Activated CD8-positive, alpha-beta memory T cell treated with anti-CD3 and anti-CD28 coated beads for 24 hours (primary cell): ENCODE data around the gene SRL.

Source experiments
- DNase-seq: peaks from one replicate; pipeline ENCODE4 v3.0.0-alpha.2; 2020

Gene SRL

DNA sequence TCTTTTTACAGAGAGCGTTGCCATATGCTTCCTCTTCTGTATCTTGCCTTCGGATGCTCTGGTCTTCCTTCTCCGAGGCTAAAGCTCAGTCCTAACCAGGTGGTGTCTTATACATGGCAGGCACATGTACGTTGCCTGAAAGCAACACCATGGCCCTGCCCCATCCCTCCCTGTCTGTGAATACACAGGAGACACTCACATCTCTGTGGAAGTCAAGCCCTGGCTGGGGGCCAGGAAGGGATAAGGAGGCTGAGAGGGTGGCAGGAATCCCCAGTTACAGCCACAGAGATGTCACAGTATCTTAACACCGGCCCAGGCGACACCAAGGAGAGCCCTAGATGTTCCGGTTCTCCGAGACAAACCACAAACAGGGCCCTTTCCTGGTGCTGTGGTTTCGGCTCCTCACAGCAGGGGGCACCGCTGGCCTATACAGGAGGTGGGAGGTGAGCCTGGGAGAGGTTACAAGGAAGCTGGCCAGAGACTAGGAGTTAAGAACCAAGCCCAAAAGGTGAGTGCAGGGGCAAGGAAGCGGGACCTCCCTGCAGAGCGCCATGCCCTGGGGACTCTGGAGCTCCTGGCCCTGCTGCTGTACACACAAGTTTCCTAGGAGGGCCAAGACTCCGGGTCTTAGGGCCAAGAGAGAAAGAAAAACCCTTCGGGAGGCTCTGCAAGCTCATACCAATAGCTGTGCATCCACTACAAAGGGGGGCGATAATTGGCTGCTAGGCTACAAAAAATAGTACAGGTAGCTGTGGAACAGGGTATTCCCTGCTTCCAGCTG is 41.7 kb downstream of the SRL start:
- DNase-seq = no peak

DNA sequence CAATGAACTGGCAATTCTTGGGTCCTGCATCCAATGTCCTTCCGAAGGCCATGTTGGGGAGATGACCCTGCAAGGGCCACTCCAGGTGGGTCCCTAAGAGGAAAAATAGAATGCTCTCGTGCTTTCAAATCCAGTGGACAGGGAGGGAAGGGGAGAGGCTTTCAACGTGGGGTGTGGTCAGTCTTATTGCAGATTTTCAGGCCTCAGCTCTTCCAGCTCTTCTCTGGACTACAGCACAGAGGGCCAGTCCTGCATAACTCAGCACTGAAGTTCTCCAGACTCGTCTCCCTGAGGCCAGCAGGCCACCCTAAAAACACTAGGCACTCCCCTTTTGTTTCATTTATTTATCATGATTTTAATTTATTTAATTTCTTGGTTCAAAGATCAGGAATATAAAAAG is 43.1 kb downstream of the SRL start:
- no peak for DNase-seq

DNA sequence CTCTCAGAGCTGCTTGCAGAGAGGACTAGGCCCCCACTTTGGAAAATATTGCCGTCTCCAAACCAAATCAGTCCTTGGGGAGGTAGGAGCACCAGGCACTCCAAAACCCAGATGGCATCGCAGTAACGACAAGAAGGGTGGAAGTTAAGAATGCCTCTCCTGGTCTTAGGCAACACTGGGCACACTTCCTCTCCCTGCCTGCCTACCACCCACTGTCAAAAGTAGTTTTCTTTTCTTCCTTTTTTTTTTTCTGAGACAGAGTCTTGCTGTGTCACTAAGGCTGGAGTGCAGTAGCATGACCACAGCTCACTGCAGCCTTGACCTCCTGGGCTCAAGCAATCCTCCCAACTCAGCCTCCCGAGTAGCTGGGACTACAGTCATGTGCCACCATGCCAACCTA is 47.2 kb downstream of the SRL start:
- DNase-seq = no peak

DNA sequence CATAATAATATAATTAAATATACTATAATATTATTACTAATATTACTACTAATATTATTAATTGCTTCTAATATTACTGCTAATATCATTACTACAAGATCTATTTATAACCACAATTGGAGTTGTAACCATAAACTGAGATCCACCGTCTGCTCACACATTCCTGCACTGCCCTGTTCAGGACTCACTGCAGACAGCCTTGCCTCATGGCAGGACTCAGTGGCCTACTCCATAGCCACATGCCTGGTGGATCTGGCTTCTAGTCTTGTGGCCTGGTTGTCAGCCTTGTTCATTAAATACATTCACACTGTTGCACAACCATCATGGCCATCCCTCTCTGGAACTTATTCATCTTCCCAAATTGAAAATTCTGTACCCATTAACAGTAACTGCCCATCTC is 48.0 kb downstream of the SRL start:
- DNase-seq = no peak

DNA sequence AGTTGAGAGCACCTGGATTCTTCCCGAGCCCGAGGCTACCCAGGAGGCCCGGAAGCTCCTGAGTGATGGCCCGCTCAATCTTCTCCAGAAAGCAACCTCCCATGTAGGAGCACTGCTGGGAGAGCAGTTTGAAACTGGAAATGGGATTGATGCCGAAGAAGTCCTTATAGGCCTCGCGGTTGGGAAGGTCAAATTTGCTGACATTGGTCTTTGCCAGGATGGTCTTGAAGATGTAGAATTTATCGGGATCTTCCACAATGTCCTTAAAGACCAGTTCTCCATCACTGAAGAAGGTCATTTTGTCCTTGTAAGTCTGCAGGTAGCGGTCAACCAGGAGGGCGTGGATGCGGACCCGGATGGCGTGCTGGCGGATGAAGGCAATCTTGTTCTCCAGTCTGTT is 49.7 kb downstream of the SRL start:
- DNase-seq = no peak

DNA sequence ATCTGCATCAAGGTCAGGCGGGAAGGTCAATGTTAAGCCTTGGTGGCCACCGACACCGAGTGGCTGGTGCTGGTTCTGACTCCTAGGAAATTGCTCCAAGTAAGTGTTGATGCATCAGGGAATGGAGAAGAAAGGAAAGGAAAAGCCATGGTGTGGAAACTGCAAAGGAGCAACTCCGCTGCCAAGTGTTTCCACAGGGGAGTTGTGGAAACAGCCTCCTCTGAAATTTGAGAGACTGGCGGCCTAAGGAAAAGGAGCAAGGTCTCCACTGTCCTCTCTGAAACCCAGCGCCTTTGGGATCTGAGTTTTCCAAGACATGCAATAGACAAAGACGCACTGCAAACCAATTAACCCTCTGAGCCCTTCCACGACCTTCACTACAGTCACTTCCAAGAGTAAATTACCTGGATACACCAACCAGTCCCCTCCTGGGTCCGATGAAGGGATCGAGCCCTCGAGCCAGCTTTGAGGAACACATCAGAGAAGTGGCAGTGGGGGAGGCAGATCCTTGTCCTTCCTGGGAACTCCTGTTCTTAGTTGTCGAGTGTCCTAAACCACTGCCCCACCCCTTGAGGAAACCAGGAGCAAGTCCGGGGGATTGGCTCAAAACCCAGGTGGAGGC is 51.1 kb downstream of the SRL start:
- DNase-seq = no peak

DNA sequence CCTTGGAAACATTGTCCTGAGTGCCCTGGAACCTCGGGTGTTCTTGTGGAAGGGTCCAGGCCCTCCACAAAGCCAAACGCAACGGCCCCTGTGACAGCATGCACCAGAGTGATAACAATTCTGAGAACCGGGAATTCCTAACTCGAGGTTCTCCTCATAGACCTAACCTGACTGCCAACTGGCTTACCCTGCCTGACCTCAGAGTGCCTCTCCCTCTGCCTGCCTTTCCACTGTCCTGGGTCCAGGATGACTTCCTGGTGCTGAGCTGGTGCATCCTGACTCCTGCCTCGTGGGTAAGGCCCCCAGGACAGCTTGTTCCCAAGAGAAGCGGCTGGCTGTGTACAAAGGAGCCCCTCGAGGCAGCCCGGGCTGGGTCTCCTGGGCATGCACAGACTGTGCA is 51.8 kb downstream of the SRL start:
- DNase-seq = no peak

DNA sequence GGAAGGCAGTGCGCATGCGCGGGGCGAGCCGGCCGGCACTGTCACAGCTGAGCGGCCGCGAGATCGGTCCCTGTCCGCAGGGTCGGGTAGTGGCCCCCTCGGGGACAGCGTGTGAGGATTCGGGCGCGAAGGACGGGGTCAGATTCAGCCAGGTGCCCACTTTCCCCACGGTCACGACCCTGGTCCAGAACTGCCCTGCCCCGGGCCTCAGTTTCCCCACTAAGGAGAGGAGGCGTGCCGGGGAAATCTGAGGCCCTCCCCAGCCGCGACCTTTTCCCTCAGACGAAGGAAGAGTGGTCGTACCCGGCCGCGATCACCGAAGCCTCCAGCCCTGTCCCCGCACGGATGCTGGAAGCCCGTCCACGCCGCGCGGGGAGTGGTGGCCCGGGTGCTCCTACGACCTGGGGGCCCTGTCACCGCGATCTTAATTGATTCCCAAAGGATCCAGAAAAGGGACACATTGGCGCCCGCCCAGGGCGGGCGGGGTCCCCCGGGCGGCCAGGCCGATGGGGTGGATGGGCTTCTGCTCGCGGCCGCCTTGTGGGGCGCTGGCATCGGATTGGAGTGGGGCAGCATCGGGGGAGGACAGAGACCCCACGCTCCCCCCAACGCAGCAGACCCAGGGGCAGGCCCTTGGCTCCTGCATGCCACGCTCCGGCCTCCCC is 57.7 kb downstream of the SRL start:
- DNase-seq = no peak

DNA sequence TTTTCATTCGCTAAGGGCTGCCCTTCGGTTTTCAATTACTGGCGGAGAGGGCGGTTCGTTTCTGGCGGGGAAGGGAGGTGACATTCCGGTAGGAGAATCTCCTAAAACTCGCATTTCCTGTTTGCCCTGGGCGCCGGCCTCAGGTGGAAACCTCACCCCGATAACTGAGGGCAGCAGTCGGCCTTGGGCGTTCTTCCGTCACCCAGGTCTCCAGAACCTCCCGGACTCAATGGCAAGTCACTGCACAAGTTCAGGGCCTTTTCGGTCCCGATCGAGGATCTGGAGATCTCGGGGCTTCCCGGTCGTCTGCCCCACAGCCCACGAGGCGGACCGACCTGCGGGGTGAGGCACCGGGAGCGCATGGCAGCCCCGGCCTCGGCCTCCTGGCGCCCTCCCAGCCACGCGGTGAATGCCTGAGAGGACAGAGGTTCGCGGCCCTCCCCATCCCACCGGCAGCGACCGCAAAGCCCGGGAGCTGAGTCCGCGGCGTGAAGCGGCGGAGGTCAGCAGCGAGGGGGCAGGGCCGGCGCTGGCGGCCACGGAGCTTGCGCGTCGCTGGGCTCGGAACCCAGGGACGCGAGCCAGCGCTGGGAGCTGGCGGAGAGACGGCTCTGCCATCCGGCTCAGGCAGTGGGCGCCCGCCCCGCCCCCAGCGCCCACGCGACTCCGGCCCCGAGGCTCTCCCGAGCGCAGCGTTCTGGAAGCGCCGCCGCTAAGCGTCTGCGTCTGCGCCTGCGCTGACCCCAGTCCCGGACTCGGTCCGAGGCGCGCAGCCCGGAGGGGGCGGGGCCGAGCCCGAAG is 58.4 kb downstream of the SRL start:
- peak; percentile 98 for DNase-seq

DNA sequence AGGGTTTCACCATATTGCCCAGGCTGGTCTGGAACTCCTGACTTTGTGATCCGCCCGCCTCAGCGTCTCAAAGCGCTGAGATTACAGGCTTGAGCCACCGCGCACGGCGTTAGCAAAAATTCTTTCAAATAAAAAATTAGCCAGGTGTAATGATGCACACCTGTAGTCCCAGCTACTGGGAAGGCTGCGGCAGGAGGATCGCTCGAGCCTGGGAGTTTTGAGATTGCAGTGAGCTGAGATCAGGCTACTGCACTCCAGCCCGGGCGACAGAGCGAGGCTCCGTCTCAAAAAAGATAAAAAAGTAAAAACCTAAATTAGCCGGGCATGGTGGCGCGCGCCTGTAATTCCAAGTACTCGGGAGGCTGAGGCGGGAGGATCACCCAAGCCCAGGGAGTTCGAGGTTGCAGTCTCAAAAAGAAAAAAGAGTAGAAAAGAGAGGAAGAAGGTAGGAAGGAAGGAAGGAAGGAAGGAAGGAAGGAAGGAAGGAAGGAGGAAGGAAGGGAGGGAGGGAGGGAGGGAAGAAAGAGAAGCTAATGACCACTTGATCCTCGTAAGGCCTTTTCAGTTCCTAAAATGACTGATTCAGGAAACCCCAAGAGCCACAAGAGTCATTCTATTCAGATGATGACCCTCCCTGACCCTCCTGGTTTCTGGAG is 59.2 kb downstream of the SRL start:
- DNase-seq = no peak

DNA sequence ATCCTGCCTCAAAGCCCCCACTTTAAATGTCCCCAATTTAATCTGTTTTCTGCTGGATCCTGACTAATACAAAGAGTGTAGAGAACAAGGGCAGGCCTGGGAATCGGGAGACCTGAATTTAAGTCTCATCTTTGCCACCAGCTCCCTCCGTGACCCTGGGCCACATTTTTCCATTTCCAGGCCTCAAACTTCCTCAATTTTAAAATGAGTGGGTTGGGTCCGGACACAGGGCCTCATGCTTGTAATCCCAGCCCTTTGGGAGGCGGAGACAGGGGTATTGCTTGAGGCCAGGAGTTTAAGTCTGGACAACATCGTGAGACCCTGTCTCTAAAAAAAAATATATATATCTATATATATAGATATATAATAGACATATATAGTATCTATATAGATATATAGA is 61.4 kb downstream of the SRL start:
- DNase-seq = no peak

DNA sequence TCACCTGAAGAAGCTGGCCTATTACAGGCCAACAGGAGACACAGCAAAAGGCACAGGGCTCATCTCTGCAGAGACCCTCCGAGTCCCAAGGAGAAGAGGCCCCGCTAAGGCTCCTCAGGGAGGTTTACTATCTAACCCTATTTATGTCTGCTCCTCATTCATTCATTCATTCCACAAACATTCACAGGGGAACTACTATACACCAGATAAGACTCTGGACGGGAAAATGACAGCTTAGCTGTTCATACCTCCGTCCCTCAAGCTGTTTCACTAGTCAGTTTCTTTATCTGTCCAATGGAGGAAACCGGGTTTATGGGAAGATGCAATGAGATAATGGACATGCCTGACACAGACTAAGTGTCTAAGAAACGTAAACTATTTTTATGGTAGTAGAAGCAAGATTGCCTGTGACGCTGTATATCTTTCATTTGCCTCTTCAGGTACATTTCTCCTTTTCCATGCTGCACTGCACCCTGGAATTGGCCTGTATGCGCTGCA is 62.1 kb downstream of the SRL start:
- no peak for DNase-seq

DNA sequence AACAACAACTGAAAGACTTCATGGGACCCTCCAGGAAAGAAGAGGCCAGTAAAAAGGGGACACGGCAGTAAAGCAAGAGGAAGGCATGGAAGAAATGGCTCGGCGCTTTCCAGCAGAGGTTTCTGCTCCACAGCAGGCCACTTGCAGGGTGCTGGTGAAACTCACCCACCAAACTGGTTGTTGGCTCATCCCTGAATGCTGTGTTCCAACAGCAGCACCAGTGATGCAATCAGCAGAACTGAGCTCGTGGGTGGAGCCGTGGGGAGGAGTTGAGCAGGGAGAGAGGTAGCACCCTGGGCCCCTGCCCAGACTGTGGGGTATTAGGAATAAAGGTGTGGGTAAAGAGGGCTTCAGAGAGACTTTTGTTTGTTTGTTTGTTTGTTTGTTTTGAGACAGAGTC is 62.9 kb downstream of the SRL start:
- DNase-seq = no peak

DNA sequence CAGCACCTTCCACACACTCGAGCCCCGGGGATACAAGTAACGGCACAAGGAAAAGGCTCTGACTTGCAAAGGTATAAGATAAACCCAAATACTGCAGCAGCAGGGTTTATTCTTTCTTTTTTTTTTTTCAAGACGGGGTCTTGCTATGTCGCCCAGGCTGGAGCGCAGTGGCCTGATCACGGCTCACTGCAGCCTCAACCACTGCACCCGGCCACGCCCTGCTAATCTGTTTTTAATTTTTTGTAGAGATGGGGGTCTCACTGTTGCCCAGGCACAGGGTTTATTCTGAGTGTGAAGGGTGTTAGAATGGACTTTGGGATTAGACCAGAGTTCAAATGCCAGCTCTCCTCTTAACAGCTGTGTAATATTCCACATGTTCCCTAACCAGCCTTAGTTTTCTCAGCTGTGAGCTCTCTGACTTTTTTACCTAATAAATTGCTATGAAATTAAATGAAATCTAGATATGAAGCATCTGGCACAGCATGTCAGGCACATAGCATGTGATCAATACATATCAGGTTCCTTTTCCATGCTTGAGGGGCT is 63.3 kb downstream of the SRL start:
- DNase-seq = no peak

DNA sequence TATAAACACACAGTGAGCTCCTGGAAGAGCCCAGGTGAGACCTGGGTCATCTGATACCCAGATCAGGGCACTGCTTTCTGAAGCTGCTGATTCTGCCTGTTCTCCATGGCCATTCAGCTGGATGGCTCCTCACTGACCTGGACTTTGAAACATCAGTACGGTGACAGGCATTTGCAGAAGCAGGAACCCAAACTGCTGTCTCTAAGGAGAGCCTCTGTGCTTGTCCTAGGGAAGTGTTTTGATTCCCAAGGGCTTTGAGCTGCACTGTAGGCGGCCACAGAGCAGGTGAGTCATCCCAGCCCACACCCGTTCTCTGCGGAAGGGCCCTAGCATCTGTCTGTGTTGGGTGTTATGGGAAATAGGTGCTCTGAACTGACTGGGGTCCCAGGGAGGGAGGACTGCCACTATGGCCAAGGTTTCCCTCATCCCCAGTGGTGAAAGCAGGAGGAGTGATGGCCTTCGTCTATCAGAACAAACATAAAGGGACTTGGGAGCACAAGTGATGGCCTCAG is 64.9 kb downstream of the SRL start:
- DNase-seq = no peak

DNA sequence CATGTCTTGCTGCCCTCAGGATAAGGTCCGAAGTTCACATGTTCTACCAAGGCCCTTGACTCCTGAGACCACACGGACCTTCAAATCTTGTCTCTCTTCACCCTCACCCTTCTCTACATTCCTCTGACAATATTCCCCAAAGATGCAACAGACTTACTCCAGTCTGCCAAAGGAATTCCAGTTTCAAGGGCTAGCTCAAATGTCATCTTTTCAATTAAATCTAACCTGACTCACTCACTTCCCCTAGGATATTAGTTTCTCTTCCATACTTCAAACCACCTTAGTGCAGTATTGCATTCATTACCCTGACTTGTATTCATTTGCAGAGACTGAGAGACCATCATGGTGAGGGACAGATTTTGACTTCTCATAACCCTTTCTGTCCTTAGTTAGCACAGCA is 66.0 kb downstream of the SRL start:
- DNase-seq = no peak

DNA sequence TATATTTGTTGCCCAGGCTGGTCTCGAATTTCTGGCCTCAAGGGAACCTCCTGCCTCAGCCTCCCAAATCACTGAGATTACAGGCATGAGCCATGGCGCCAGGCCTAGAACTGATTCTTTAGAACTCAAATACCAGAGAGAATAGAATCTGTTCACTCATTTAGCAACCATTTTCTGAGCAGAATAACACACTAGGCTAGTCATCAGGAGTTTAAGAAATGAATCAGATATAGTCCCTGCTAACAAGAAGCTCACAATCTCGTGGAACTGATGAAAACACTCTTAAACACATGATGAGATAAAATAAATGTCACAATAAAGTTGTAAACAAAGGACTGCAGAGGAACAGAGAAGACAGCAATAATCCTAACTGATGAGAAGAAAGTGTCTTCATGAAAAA is 69.8 kb downstream of the SRL start:
- DNase-seq = no peak

DNA sequence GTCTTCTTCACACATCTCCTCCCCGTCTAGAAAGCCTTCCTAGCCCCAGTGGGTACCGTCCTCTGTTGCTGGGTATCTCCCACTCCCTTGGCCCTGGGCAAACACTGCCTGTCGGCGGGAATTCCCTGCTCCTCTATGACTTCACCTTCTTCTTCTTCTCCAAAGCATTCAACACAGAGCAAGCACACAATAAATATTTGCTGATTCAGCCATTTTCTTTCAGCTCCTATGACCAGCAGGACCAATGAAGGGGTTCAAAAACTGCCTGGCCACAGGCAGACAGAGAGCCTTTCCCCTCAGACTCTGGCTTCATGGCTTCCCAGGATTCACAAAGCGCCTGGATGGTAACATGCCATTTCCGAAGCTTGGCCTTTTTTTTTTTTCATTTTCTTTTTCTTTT is 72.5 kb downstream of the SRL start:
- DNase-seq = no peak

DNA sequence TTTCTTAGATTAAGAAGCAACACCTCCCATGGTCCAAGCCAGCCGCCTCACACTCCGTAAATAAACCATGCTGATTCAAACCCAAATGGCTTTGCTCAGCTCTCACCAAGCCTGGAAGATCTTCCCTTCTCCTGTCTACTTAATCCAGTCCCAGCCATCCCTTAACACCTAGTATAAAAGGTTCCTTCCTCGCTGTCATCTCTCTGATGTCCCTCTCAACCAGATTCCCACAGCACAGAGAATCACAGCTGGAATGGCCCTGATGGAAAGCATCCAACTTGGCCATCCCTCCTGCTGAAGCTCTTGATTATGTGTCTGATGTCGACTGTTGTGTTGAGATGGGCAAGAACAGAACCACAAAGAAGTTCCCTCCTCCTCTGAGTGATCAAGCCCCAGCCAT is 75.1 kb downstream of the SRL start:
- no peak for DNase-seq

DNA sequence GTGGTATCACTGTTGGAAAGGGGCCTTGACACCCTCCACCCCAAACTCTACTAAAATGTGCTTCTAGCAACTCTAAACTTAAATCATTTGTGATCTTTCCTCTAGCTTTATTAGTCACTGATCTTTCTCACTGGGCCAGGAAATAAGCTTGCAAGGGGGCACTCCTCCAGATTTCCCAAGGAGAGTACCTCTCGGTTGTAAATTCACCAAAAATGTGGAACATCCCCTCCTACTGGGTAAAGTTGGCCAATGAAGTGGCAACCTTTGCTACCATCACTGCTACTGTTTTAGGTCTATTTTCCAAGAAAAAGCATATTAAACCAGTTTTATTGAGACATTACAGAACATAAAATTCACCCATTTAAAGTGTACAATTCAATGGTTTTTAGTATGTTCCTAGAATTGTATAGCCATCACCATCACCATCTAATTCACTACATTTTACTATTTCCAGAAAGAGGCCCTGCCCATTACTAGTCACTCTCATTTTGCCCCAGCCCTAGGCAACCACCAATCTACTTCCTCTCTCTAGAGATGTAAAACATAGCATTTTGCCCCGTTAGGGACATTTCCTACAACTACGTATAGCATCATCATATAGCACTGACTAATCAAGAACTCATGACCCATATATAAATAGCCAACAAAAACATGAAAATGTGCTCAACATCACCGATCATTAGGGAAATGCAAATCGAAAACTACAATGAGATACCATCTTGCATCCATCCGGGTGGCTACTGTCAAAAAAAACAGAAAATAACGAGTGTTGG is 81.0 kb downstream of the SRL start:
- DNase-seq = no peak

DNA sequence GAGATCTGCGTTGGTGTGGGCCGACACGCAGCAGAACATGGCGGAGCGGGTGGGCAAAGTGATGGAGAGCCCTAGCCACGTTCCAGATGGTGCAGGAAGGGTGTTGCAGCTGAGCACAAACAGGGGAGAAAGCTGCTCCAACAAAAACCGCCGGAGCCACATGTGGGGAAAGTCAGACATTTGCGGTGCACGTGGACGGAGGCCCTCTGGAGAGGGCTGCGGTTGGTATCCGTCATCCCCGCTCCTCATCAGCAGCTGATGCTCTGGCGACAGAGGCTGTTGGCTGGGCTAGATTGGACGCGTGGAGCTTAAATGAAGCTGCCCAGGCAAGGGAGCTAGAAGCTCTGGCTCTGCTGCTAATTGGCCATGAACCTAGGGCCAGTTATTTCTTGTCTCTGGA is 82.2 kb downstream of the SRL start:
- DNase-seq = no peak
